Forelimb muscle (tissue), 1 donor: ENCODE results near the gene LBX1. TPM values are rescaled to one million over a fixed set of nuclear protein-coding genes. Genes with fewer than 3 reads are reported as not detected.

Experiments used
- DNase-seq: peaks from one replicate; pipeline ENCODE4 v3.0.0-alpha.2; 2013; ENCODE audit warnings: low read depth
- polyA plus RNA-seq: library from polyadenylated mRNA; unstranded; fragments of 120-200 nt; gene quantifications from one replicate; pipeline ENCODE4 v1.2.1, GENCODE V29; 2013; ENCODE audit not compliant: insufficient read length

The LBX1 gene
- polyA plus RNA-seq, 1 donor = 9.6 TPM

- no peak for DNase-seq
These were observed 3.3 kb downstream of the LBX1 start for GRCh38 chr10:101225846-101226421.

GRCh38 chr10:101224910-101225823, 4.1 kb downstream of the LBX1 start:
- no peak for DNase-seq

GRCh38 chr10:101224060-101224909, 5.0 kb downstream of the LBX1 start:
- no peak for DNase-seq

GRCh38 chr10:101223274-101224059, 5.8 kb downstream of the LBX1 start:
- DNase-seq = no peak

GRCh38 chr10:101222683-101223273, 6.5 kb downstream of the LBX1 start:
- DNase-seq = no peak

GRCh38 chr10:101221963-101222531, 7.2 kb downstream of the LBX1 start:
- no peak for DNase-seq

- no peak for DNase-seq
These were observed 7.7 kb downstream of the LBX1 start for GRCh38 chr10:101221549-101221948.

GRCh38 chr10:101219946-101220451, 9.3 kb downstream of the LBX1 start:
- no peak for DNase-seq

GRCh38 chr10:101219139-101219945, 9.9 kb downstream of the LBX1 start:
- no peak for DNase-seq

GRCh38 chr10:101218351-101219138, 10.7 kb downstream of the LBX1 start:
- no peak for DNase-seq

- DNase-seq = no peak
These were observed 11.6 kb downstream of the LBX1 start for GRCh38 chr10:101217450-101218281.

GRCh38 chr10:101217044-101217425, 12.2 kb downstream of the LBX1 start:
- no peak for DNase-seq

- DNase-seq = no peak
These were observed 12.8 kb downstream of the LBX1 start for GRCh38 chr10:101216207-101217043.

- no peak for DNase-seq
These were observed 13.7 kb downstream of the LBX1 start for GRCh38 chr10:101215397-101216206.

GRCh38 chr10:101214446-101215396, 14.5 kb downstream of the LBX1 start:
- peak; percentile 22 for DNase-seq
